Endodermal cell (in vitro differentiated cells): ENCODE data around the gene KIF7. TPM values are rescaled to one million over a fixed set of nuclear protein-coding genes. Genes with fewer than 3 reads are reported as not detected.
A peak's percentile ranks its signal among the peaks of the same experiment; 100 is the strongest.

Source experiments
- DNase-seq: peaks from one replicate; pipeline ENCODE4 v3.0.0-alpha.2; 2017
- H3K27ac ChIP-seq: 2 replicates; pipeline ENCODE4 v1.5.1; 2013; ENCODE audit warnings: mild to moderate bottlenecking, low read depth, low read length, moderate library complexity
- H3K27me3 ChIP-seq: 2 replicates; pipeline ENCODE4 v1.6.1; 2013; ENCODE audit warnings: mild to moderate bottlenecking, low read length, moderate library complexity; ENCODE audit not compliant: insufficient read depth, control insufficient read depth, poor library complexity, severe bottlenecking
- H3K36me3 ChIP-seq: 2 replicates; pipeline ENCODE4 v1.7.0; 2013; ENCODE audit warnings: mild to moderate bottlenecking, low read length, moderate library complexity; ENCODE audit not compliant: control insufficient read depth, insufficient read depth
- H3K4me1 ChIP-seq: one replicate; pipeline ENCODE4 v1.7.0; 2013; ENCODE audit warnings: low read length; ENCODE audit not compliant: control insufficient read depth, insufficient read depth
- H3K4me3 ChIP-seq: 2 replicates; pipeline ENCODE4 v1.5.1; 2013; ENCODE audit warnings: mild to moderate bottlenecking, low read length, moderate library complexity
- H3K9ac ChIP-seq: 2 replicates; pipeline ENCODE4 v1.6.1; 2013; ENCODE audit warnings: mild to moderate bottlenecking, low read length, moderate library complexity; ENCODE audit not compliant: poor library complexity, severe bottlenecking; ENCODE audit errors: extremely low read depth
- H3K9me3 ChIP-seq: 2 replicates; pipeline ENCODE4 v1.6.1; 2013; ENCODE audit warnings: mild to moderate bottlenecking, low read length, moderate library complexity; ENCODE audit not compliant: control insufficient read depth
- H3K27ac Mint-ChIP-seq: 2 replicates; pipeline ENCODE4 v1.8.0; 2020; ENCODE audit warnings: mixed read lengths
- H3K27me3 Mint-ChIP-seq: 2 replicates; pipeline ENCODE4 v1.8.0; 2021; ENCODE audit warnings: mild to moderate bottlenecking, mixed read lengths; ENCODE audit not compliant: insufficient read depth
- H3K36me3 Mint-ChIP-seq: 2 replicates; pipeline ENCODE4 v1.8.0; 2020; ENCODE audit warnings: low read depth, mixed read lengths
- H3K4me1 Mint-ChIP-seq: 2 replicates; pipeline ENCODE4 v1.8.0; 2020; ENCODE audit warnings: mixed read lengths
- H3K4me3 Mint-ChIP-seq: 2 replicates; pipeline ENCODE4 v1.8.0; 2020; ENCODE audit warnings: mild to moderate bottlenecking, moderate library complexity, mixed read lengths
- H3K9me3 Mint-ChIP-seq: 2 replicates; pipeline ENCODE4 v1.8.0; 2020; ENCODE audit warnings: mild to moderate bottlenecking, mixed read lengths
- WGBS, 2 experiments: methylation state at CpG; one replicate each; pipeline versions ENCODE4 v1.1.5 to v1.1.7; 2013; ENCODE audit warnings: missing lambda C conversion rate in 2 of 2, mixed read lengths in 1 of 2; ENCODE audit not compliant: insufficient coverage in 1 of 2, insufficient read length in 1 of 2; 5-methylcytosine and 5-hydroxymethylcytosine counted together
- total RNA-seq, 2 donors: library from RNA; stranded (reverse); fragmentation: NEBNext Ultra II Directional in 1 of 2; extraction: Animal tissue kit (Norgen Biotek cat#: 25700) in 1 of 2; gene quantifications; 2 replicates in 1 of 2; 3 replicates in 1 of 2; pipeline ENCODE4 v1.2.1, GENCODE V29; 2021
- TF ChIP-seq, protein P1 (sequence below): fragments of 200-600 bp; sonication (generic); conservative IDR thresholded peaks from 2 replicates; pipeline ENCODE4 v1.5.0; 2021; ENCODE audit warnings: antibody characterized with exemption, mild to moderate bottlenecking

Gene KIF7
- total RNA-seq, 2 donors from 2014 or later = 22.9 to 24.4 TPM

DNA sequence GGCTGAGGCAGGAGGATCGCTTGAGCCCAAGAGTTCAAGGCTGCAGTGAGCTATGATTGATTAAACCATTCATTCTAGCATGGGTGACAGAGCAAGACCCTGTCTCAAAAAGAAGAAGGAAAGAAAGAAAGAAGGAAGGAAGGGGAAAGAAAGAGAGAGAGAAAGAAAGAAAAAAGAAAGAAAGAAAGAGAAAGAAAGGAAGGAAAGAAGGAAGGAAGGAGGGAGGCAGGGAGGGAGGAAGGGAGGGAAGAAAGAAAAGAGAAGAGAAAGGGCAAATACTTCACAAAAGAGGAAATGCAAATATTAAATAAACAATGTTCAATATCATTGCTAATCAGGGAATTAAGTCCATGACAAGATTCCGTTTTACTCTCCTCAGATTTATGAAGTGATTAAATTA, 4.0 kb upstream of the KIF7 start:
- WGBS, 2 experiments = 95 to 100% methylated on average over 1 to 2 of the region's 2 CpGs
- no peaks in the 10 kb centered on the region for H3K9me3 Mint-ChIP-seq
- no peak overlapping the region for H3K4me3 Mint-ChIP-seq
- Histone ChIP-seq H3K9ac (no peak overlapping the region), H3K4me3 (no peak overlapping the region), H3K9me3 (no peaks in the 10 kb centered on the region), H3K27ac (no peak overlapping the region), H3K27me3 (peaks cover 15% of the 10 kb centered on the region), H3K36me3 (no peaks in the 10 kb centered on the region), H3K4me1 (no peaks in the 10 kb centered on the region)
- peaks cover 2% of the 10 kb centered on the region for H3K36me3 Mint-ChIP-seq
- TF ChIP-seq, protein P1, sequence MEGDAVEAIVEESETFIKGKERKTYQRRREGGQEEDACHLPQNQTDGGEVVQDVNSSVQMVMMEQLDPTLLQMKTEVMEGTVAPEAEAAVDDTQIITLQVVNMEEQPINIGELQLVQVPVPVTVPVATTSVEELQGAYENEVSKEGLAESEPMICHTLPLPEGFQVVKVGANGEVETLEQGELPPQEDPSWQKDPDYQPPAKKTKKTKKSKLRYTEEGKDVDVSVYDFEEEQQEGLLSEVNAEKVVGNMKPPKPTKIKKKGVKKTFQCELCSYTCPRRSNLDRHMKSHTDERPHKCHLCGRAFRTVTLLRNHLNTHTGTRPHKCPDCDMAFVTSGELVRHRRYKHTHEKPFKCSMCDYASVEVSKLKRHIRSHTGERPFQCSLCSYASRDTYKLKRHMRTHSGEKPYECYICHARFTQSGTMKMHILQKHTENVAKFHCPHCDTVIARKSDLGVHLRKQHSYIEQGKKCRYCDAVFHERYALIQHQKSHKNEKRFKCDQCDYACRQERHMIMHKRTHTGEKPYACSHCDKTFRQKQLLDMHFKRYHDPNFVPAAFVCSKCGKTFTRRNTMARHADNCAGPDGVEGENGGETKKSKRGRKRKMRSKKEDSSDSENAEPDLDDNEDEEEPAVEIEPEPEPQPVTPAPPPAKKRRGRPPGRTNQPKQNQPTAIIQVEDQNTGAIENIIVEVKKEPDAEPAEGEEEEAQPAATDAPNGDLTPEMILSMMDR = no peak
- peaks cover 9% of the 10 kb centered on the region for H3K4me1 Mint-ChIP-seq
- no peak for DNase-seq
- peaks cover 50% of the 10 kb centered on the region for H3K27me3 Mint-ChIP-seq
- H3K27ac Mint-ChIP-seq = no peak overlapping the region

DNA sequence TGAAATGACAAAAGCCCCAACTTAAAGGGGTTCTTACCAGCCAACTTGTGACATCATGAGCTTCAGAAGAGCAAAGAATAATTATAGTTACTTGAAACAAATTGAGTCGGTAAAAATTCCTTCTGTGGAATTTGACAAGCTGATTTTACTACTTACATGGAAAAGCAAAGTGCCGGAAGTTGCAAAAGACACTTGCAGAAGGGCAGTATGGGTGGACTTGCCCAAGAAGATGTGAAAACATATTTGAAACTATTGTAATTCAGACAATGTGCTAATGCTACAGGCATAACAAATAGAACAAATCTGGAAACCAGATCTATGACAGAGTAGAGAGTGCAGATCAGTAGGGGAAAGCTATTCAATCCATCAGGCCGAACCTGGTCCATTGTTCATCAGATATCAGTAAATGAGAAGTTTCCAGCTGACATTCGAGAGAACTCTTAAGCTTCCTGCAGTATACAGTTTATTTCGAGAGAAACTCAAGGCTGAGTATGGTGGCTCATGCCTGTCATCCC, 2.5 kb upstream of the KIF7 start:
- TF ChIP-seq, protein P1 = no peak
- Mint-ChIP-seq H3K4me1 (peaks cover 10% of the 10 kb centered on the region), H3K4me3 (no peak overlapping the region), H3K9me3 (no peaks in the 10 kb centered on the region), H3K27me3 (peaks cover 45% of the 10 kb centered on the region), H3K27ac (no peak overlapping the region), H3K36me3 (peaks cover 8% of the 10 kb centered on the region)
- Histone ChIP-seq H3K4me3 (no peak overlapping the region), H3K4me1 (no peaks in the 10 kb centered on the region), H3K9me3 (no peaks in the 10 kb centered on the region), H3K27ac (no peak overlapping the region), H3K9ac (no peak overlapping the region), H3K36me3 (no peaks in the 10 kb centered on the region), H3K27me3 (peaks cover 14% of the 10 kb centered on the region)
- WGBS, 2 experiments = 88 to 94% methylated on average over 5 of the region's 5 CpGs
- no peak for DNase-seq

DNA sequence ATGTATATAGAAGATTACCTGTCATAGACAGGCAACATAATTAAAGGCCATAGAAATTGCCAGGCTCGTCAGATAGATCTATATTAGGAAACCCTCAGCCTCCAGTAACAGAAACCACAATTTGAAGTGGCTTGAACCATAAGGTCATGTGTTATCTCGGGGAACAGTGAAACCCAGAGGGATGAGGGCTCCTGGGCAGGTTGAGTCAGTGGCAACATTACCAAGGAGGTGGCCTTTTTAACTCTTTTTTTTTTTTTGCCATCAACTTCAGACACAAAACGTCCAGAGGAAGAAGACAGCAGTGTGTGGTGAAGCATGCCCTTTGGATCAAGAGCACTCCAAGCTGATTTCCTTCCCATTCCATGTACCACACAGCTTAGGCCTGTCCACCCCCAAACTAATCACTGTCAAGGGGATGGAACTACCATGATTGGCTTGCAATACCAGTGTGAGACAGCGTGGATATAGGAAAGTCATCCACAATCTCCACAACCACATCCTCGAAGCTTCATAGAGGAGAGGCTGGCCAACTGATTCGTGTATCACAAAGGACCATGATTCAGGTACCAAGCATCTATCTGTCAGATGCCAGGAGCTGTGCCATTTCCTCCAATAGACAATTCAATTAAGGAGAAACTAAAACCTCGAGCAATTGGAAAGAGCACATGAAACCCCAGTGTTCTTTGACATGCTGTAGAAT, 999 bp upstream of the KIF7 start:
- peaks cover 20% of the 10 kb centered on the region for H3K36me3 Mint-ChIP-seq

More for the DNA sequence above, 999 bp upstream of the KIF7 start:
- TF ChIP-seq, protein P1 = no peak
- Mint-ChIP-seq H3K27ac (no peak overlapping the region), H3K4me3 (peak overlapping the region; percentile 82), H3K4me1 (peaks cover 10% of the 10 kb centered on the region), H3K9me3 (no peaks in the 10 kb centered on the region), H3K27me3 (peaks cover 40% of the 10 kb centered on the region)
- WGBS, 2 experiments = 82 to 93% methylated on average over 5 to 7 of the region's 7 CpGs
- peaks cover 14% of the 10 kb centered on the region for H3K27me3 ChIP-seq
- no peak overlapping the region for H3K4me3 ChIP-seq
- peaks cover 5% of the 10 kb centered on the region for H3K36me3 ChIP-seq
- H3K27ac ChIP-seq = no peak overlapping the region
- H3K9ac ChIP-seq = no peak overlapping the region
- H3K9me3 ChIP-seq = no peaks in the 10 kb centered on the region
- no peaks in the 10 kb centered on the region for H3K4me1 ChIP-seq
- no peak for DNase-seq
